MM.1S (cell line): ENCODE measurements around the gene LSM8.

Experiments used
- DNase-seq: peaks from one replicate; pipeline ENCODE4 v3.0.0-alpha.2; 2015
- H2AFZ ChIP-seq: fragments of 300-600 bp; sonication (generic); 2 replicates; pipeline ENCODE4 v1.6.0; 2016; ENCODE audit warnings: antibody characterized with exemption, low read length
- H3F3A ChIP-seq: fragments of 300-600 bp; sonication (generic); 2 replicates; pipeline ENCODE4 v1.6.1; 2016; ENCODE audit warnings: mild to moderate bottlenecking, antibody characterized with exemption, low read length, moderate library complexity, mixed read lengths; ENCODE audit not compliant: insufficient read depth
- H3K27ac ChIP-seq: fragments of 300-600 bp; sonication (generic); 2 replicates; pipeline ENCODE4 v1.5.1; 2016; ENCODE audit warnings: mild to moderate bottlenecking, low read length
- H3K27me3 ChIP-seq: fragments of 300-600 bp; sonication (generic); replicated peaks from 2 replicates; pipeline ENCODE4 v1.6.0; 2016; ENCODE audit warnings: low read length; ENCODE audit not compliant: insufficient read depth
- H3K36me3 ChIP-seq: fragments of 300-600 bp; sonication (generic); replicated peaks from 2 replicates; pipeline ENCODE4 v1.6.1; 2016; ENCODE audit warnings: mild to moderate bottlenecking, low read length, mixed read lengths; ENCODE audit not compliant: insufficient read depth
- H3K4me1 ChIP-seq: fragments of 300-600 bp; sonication (generic); 2 replicates; pipeline ENCODE4 v1.6.1; 2016; ENCODE audit warnings: low read length, mixed read lengths
- H3K4me2 ChIP-seq: fragments of 300-600 bp; sonication (generic); 2 replicates; pipeline ENCODE4 v1.6.0; 2016; ENCODE audit warnings: low read depth, low read length
- H3K4me3 ChIP-seq: fragments of 300-600 bp; sonication (generic); 2 replicates; pipeline ENCODE4 v1.5.1; 2016; ENCODE audit warnings: low read length, mixed read lengths
- H3K79me2 ChIP-seq: fragments of 300-600 bp; sonication (generic); 2 replicates; pipeline ENCODE4 v1.6.1; 2016; ENCODE audit warnings: mixed run types, low read length, mixed read lengths
- H3K9ac ChIP-seq: fragments of 300-600 bp; sonication (generic); 2 replicates; pipeline ENCODE4 v1.6.1; 2016; ENCODE audit warnings: low read length, mixed read lengths
- H3K9me2 ChIP-seq: fragments of 300-600 bp; sonication (generic); replicated peaks from 2 replicates; pipeline ENCODE4 v1.6.1; 2016; ENCODE audit warnings: mild to moderate bottlenecking, low read length, mixed read lengths; ENCODE audit not compliant: insufficient read depth
- H3K9me3 ChIP-seq: fragments of 300-600 bp; sonication (generic); replicated peaks from 2 replicates; pipeline ENCODE4 v1.6.1; 2016; ENCODE audit warnings: mild to moderate bottlenecking, low read length, mixed read lengths; ENCODE audit not compliant: insufficient read depth
- H4K20me1 ChIP-seq: fragments of 300-600 bp; sonication (generic); 2 replicates; pipeline ENCODE4 v1.6.1; 2016; ENCODE audit warnings: mild to moderate bottlenecking, low read length, moderate library complexity, mixed read lengths; ENCODE audit not compliant: insufficient read depth
- EZH2 ChIP-seq: fragments of 300-600 bp; sonication (generic); optimal IDR thresholded peaks from 2 replicates; pipeline ENCODE3; 2017; ENCODE audit warnings: low read depth, mild to moderate bottlenecking, antibody characterized with exemption, low read length, mixed read lengths
- EZH2phosphoT487 ChIP-seq: fragments of 300-600 bp; sonication (generic); IDR thresholded peaks from 2 replicates; pipeline ENCODE4 v1.6.1; 2018; ENCODE audit warnings: antibody characterized with exemption, low read length
- TF ChIP-seq, protein P1 (sequence below): fragments of 300-600 bp; sonication (generic); IDR thresholded peaks from 2 replicates; pipeline ENCODE4 v1.5.1; 2016; ENCODE audit warnings: antibody characterized with exemption, low read length, mixed read lengths

Gene LSM8

DNA sequence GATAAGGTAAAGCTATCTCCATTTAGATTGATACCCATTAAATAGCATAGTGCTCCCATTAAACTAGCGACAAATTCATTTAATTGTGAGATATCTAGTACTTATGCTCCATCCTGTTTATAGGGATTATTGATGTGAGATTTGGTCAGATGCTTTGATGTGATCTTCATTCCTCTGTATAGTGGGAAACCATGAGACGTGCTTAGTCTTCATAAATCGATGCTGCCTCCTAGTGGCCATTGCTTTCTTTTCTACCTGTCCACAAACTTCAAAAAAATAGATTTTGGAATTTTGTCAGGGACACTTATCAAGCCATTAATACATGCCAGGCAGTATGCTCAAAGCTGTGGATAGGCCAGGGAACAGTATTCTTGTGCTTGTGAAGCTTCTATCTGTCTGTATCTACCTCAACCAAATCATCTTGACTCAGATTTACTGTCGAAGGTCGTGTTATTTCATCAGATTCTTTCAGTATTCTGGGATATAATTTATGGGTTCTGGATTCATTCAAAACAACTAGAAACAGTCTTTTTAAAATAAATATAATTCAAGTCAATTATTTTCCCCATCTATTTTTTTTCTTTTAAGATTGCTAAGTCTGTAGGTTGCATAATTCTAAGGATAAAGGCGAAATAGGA lies 12.0 kb downstream of the LSM8 start:
- Histone ChIP-seq H4K20me1 (no peaks in the 10 kb centered on the region), H2AFZ (no peak overlapping the region), H3K9ac (no peak overlapping the region), H3K27me3 (no peaks in the 10 kb centered on the region), H3K36me3 (peaks cover 11% of the 10 kb centered on the region), H3K9me3 (no peaks in the 10 kb centered on the region), H3F3A (peaks cover 15% of the 10 kb centered on the region; the same call in 1 of the 2 replicates), H3K4me1 (no peaks in the 10 kb centered on the region), H3K9me2 (no peaks in the 10 kb centered on the region), H3K79me2 (no peaks in the 10 kb centered on the region), H3K4me3 (no peak overlapping the region), H3K27ac (no peak overlapping the region), H3K4me2 (no peak overlapping the region)
- peak; percentile 69 for DNase-seq
- no peak for TF ChIP-seq EZH2
- TF ChIP-seq, protein P1, sequence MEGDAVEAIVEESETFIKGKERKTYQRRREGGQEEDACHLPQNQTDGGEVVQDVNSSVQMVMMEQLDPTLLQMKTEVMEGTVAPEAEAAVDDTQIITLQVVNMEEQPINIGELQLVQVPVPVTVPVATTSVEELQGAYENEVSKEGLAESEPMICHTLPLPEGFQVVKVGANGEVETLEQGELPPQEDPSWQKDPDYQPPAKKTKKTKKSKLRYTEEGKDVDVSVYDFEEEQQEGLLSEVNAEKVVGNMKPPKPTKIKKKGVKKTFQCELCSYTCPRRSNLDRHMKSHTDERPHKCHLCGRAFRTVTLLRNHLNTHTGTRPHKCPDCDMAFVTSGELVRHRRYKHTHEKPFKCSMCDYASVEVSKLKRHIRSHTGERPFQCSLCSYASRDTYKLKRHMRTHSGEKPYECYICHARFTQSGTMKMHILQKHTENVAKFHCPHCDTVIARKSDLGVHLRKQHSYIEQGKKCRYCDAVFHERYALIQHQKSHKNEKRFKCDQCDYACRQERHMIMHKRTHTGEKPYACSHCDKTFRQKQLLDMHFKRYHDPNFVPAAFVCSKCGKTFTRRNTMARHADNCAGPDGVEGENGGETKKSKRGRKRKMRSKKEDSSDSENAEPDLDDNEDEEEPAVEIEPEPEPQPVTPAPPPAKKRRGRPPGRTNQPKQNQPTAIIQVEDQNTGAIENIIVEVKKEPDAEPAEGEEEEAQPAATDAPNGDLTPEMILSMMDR = peak; percentile 87
- no peak for TF ChIP-seq EZH2phosphoT487

DNA sequence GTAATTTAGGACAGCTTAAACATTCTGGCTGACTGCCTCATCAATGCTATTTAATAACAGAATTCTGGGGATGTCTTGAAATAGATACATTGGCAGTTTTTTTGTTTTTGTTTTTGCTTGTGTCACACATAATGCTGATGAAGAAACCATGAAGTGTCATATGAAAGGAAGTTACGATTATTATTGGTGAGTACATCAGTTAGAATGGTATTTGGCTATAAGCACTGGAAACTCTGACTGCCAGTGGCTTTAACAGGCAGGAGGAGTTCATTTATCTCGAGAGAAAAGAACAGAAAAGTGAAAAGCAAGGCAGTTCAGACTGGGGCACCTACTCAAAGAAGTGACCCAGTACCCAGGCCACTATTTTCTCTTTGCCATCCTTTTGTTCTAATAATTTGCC lies 18.1 kb downstream of the LSM8 start:
- Histone ChIP-seq H2AFZ (no peak overlapping the region), H3K9me2 (no peaks in the 10 kb centered on the region), H3K4me1 (no peaks in the 10 kb centered on the region), H4K20me1 (no peaks in the 10 kb centered on the region), H3K27me3 (no peaks in the 10 kb centered on the region), H3K4me3 (no peak overlapping the region), H3K36me3 (no peaks in the 10 kb centered on the region), H3K9me3 (no peaks in the 10 kb centered on the region), H3K9ac (no peak overlapping the region), H3K79me2 (no peaks in the 10 kb centered on the region), H3K4me2 (no peak overlapping the region), H3F3A (no peaks in the 10 kb centered on the region), H3K27ac (no peak overlapping the region)
- DNase-seq = no peak
- TF ChIP-seq EZH2 = no peak
- TF ChIP-seq, protein P1 = no peak
- TF ChIP-seq EZH2phosphoT487 = no peak

DNA sequence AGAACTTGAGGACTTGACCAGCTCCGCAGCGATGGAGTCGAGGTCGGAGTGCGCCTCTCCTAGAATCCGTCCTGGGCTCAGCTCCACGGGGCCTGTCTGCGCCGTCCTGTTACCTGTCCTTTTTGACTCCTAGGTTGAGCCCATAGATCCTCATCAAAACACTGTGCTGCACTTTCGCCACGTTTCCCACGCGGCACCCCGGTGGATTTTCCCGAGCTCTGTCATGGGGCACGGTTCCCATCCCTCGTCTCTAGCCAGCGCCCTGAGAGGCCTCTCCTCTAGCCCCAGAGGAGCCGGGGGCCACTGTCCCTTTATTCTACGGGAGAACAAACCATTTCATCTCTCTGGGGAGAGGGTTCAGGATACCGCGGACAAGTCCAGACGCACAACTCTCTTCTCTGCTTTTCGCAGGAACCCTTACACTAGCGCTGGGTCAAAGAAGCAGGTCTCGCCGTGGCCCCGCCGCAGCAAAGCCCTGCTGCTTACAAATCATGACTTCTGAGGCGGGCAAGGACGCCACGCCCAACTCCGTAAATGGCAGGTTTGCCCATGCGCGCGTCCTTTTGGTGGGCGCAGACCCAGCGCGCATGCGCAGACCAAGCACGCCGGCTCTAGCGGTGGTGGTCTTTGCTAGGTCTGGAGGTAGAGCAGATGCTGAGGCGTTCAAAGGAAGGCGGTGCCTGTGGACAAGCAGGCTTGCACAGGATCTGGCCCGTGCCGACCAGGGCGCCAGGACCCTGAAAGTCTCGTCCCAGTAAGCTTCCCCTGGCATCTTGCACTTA lies 30.3 kb downstream of the LSM8 start:
- Histone ChIP-seq H3K4me1 (no peaks in the 10 kb centered on the region), H2AFZ (peak overlapping the region; percentile 78), H3K4me2 (peak overlapping the region; percentile 79), H3K36me3 (no peaks in the 10 kb centered on the region), H3K9ac (peak overlapping the region; percentile 18; the same call in 1 of the 2 replicates), H4K20me1 (no peaks in the 10 kb centered on the region), H3K9me3 (no peaks in the 10 kb centered on the region), H3K79me2 (no peaks in the 10 kb centered on the region), H3K4me3 (peak overlapping the region; percentile 66), H3K27me3 (no peaks in the 10 kb centered on the region), H3F3A (no peaks in the 10 kb centered on the region), H3K9me2 (no peaks in the 10 kb centered on the region), H3K27ac (no peak overlapping the region)
- peak; percentile 75 for DNase-seq
- TF ChIP-seq EZH2phosphoT487 (no peak), EZH2 (no peak)
- TF ChIP-seq, protein P1 = no peak
